MM.1S (cell line): Measurements from ENCODE around the gene PHOX2A.

Experiments used
- DNase-seq: peaks from one replicate; pipeline ENCODE4 v3.0.0-alpha.2; 2015
- H2AFZ ChIP-seq: fragments of 300-600 bp; sonication (generic); 2 replicates; pipeline ENCODE4 v1.6.0; 2016; ENCODE audit warnings: antibody characterized with exemption, low read length
- H3F3A ChIP-seq: fragments of 300-600 bp; sonication (generic); 2 replicates; pipeline ENCODE4 v1.6.1; 2016; ENCODE audit warnings: mild to moderate bottlenecking, antibody characterized with exemption, low read length, moderate library complexity, mixed read lengths; ENCODE audit not compliant: insufficient read depth
- H3K27ac ChIP-seq: fragments of 300-600 bp; sonication (generic); 2 replicates; pipeline ENCODE4 v1.5.1; 2016; ENCODE audit warnings: mild to moderate bottlenecking, low read length
- H3K27me3 ChIP-seq: fragments of 300-600 bp; sonication (generic); replicated peaks from 2 replicates; pipeline ENCODE4 v1.6.0; 2016; ENCODE audit warnings: low read length; ENCODE audit not compliant: insufficient read depth
- H3K36me3 ChIP-seq: fragments of 300-600 bp; sonication (generic); replicated peaks from 2 replicates; pipeline ENCODE4 v1.6.1; 2016; ENCODE audit warnings: mild to moderate bottlenecking, low read length, mixed read lengths; ENCODE audit not compliant: insufficient read depth
- H3K4me1 ChIP-seq: fragments of 300-600 bp; sonication (generic); 2 replicates; pipeline ENCODE4 v1.6.1; 2016; ENCODE audit warnings: low read length, mixed read lengths
- H3K4me2 ChIP-seq: fragments of 300-600 bp; sonication (generic); 2 replicates; pipeline ENCODE4 v1.6.0; 2016; ENCODE audit warnings: low read depth, low read length
- H3K4me3 ChIP-seq: fragments of 300-600 bp; sonication (generic); 2 replicates; pipeline ENCODE4 v1.5.1; 2016; ENCODE audit warnings: low read length, mixed read lengths
- H3K79me2 ChIP-seq: fragments of 300-600 bp; sonication (generic); 2 replicates; pipeline ENCODE4 v1.6.1; 2016; ENCODE audit warnings: mixed run types, low read length, mixed read lengths
- H3K9ac ChIP-seq: fragments of 300-600 bp; sonication (generic); 2 replicates; pipeline ENCODE4 v1.6.1; 2016; ENCODE audit warnings: low read length, mixed read lengths
- H3K9me2 ChIP-seq: fragments of 300-600 bp; sonication (generic); replicated peaks from 2 replicates; pipeline ENCODE4 v1.6.1; 2016; ENCODE audit warnings: mild to moderate bottlenecking, low read length, mixed read lengths; ENCODE audit not compliant: insufficient read depth
- H3K9me3 ChIP-seq: fragments of 300-600 bp; sonication (generic); replicated peaks from 2 replicates; pipeline ENCODE4 v1.6.1; 2016; ENCODE audit warnings: mild to moderate bottlenecking, low read length, mixed read lengths; ENCODE audit not compliant: insufficient read depth
- H4K20me1 ChIP-seq: fragments of 300-600 bp; sonication (generic); 2 replicates; pipeline ENCODE4 v1.6.1; 2016; ENCODE audit warnings: mild to moderate bottlenecking, low read length, moderate library complexity, mixed read lengths; ENCODE audit not compliant: insufficient read depth
- CTCF ChIP-seq: fragments of 300-600 bp; sonication (generic); IDR thresholded peaks from 2 replicates; pipeline ENCODE4 v1.5.1; 2016; ENCODE audit warnings: antibody characterized with exemption, low read length, mixed read lengths
- EZH2 ChIP-seq: fragments of 300-600 bp; sonication (generic); optimal IDR thresholded peaks from 2 replicates; pipeline ENCODE3; 2017; ENCODE audit warnings: low read depth, mild to moderate bottlenecking, antibody characterized with exemption, low read length, mixed read lengths
- EZH2phosphoT487 ChIP-seq: fragments of 300-600 bp; sonication (generic); IDR thresholded peaks from 2 replicates; pipeline ENCODE4 v1.6.1; 2018; ENCODE audit warnings: antibody characterized with exemption, low read length

The PHOX2A gene

GRCh38 chr11:72222907-72223614, 20.9 kb downstream of the PHOX2A start:
- Histone ChIP-seq H3F3A (peaks cover 11% of the 10 kb centered on the region; the same call in 1 of the 2 replicates), H2AFZ (peak overlapping the region; percentile 68), H3K9me2 (no peaks in the 10 kb centered on the region), H3K9ac (peak overlapping the region; percentile 92), H3K36me3 (no peaks in the 10 kb centered on the region), H3K79me2 (peaks cover 28% of the 10 kb centered on the region), H3K4me2 (peak overlapping the region; percentile 85), H3K4me1 (peaks cover 11% of the 10 kb centered on the region), H3K9me3 (no peaks in the 10 kb centered on the region), H3K27me3 (no peaks in the 10 kb centered on the region), H4K20me1 (no peaks in the 10 kb centered on the region), H3K27ac (peak overlapping the region; percentile 95), H3K4me3 (peak overlapping the region; percentile 99)
- TF ChIP-seq EZH2phosphoT487 (no peak), EZH2 (no peak), CTCF (no peak)
- DNase-seq = peak; percentile 94

- peak overlapping the region; percentile 68 for H2AFZ ChIP-seq
- no peaks in the 10 kb centered on the region for H3K9me3 ChIP-seq
- no peaks in the 10 kb centered on the region for H4K20me1 ChIP-seq
- H3K36me3 ChIP-seq = no peaks in the 10 kb centered on the region
- H3K27ac ChIP-seq = peak overlapping the region; percentile 95; the same call in 1 of the 2 replicates
- DNase-seq = no peak
- peak overlapping the region; percentile 92; the same call in 1 of the 2 replicates for H3K9ac ChIP-seq
- H3K4me2 ChIP-seq = peak overlapping the region; percentile 85
- peaks cover 16% of the 10 kb centered on the region for H3K4me1 ChIP-seq
- TF ChIP-seq CTCF = no peak
- no peak for TF ChIP-seq EZH2
- no peak for TF ChIP-seq EZH2phosphoT487
- peaks cover 28% of the 10 kb centered on the region for H3K79me2 ChIP-seq
- peaks cover 11% of the 10 kb centered on the region; the same call in 1 of the 2 replicates for H3F3A ChIP-seq
- H3K4me3 ChIP-seq = peak overlapping the region; percentile 99
- no peaks in the 10 kb centered on the region for H3K27me3 ChIP-seq
- H3K9me2 ChIP-seq = no peaks in the 10 kb centered on the region
Observed at GRCh38 chr11:72222106-72222891, 21.7 kb downstream of the PHOX2A start.

- Histone ChIP-seq H3K9me3 (no peaks in the 10 kb centered on the region), H3K4me1 (peaks cover 16% of the 10 kb centered on the region), H3K79me2 (peaks cover 22% of the 10 kb centered on the region), H2AFZ (no peak overlapping the region), H3K36me3 (no peaks in the 10 kb centered on the region), H4K20me1 (no peaks in the 10 kb centered on the region), H3K4me2 (no peak overlapping the region), H3F3A (peaks cover 11% of the 10 kb centered on the region; the same call in 1 of the 2 replicates), H3K4me3 (no peak overlapping the region), H3K27ac (no peak overlapping the region), H3K9me2 (no peaks in the 10 kb centered on the region), H3K9ac (no peak overlapping the region), H3K27me3 (no peaks in the 10 kb centered on the region)
- TF ChIP-seq EZH2 = no peak
- TF ChIP-seq CTCF = no peak
- TF ChIP-seq EZH2phosphoT487 = no peak
- no peak for DNase-seq
Observed at GRCh38 chr11:72221386-72222075, 22.4 kb downstream of the PHOX2A start.
